Endometrial microvascular endothelial cells (primary cell): Measurements from ENCODE around the gene GALNT16. TPM values are rescaled to one million over a fixed set of nuclear protein-coding genes. Genes with fewer than 3 reads are reported as not detected.
"Not testable (repeated sequence)": the region's sequence is repeated elsewhere in the genome, so short reads cannot be mapped to it uniquely, and the experiment has no call there.

Experiments used
- in situ Hi-C: cut with HindIII; loops from 2 replicates; pipeline ENCODE4 v1.10.0; 2017; ENCODE audit warnings: low sequenced_read_pairs, low pct_unique_long_range_greater_than_20kb; ENCODE audit errors: inconsistent ontology term
- total RNA-seq: library from RNA; depleted of rRNA; stranded (reverse); fragments of >200 nt; gene quantifications from one replicate; pipeline ENCODE4 v1.2.3, GENCODE V29; 2015; ENCODE audit errors: inconsistent ontology term

Gene GALNT16
- total RNA-seq, 1 donor from 2014 or later: 0.09 TPM

DNA sequence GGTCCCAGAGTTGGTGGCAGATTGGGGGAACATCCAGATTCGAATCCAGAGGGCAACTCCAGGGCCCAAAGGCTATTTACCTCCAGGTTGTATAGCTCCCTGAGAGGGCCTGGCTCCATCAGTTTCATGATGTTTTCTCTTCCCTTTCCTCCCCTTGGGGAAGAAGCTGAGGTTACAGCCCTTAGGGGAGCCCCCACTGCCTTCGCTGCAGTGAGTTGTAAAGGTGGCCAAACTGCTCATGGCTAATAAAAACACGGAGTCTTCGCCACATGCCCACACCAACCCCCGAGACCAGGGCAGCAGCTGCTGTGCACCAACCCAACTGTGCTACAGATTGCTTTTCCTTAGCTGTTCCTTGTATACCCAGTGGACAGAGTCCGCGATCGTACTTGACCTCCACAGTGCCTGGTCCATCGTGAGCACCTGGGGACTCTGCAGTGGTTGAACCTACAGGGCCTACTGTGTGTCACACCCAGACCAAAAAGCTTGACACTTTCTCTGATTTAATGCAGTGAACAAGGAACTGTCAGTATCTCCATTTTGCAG is 20.9 kb downstream of the GALNT16 start:
- in situ Hi-C loops: no loop called here

DNA sequence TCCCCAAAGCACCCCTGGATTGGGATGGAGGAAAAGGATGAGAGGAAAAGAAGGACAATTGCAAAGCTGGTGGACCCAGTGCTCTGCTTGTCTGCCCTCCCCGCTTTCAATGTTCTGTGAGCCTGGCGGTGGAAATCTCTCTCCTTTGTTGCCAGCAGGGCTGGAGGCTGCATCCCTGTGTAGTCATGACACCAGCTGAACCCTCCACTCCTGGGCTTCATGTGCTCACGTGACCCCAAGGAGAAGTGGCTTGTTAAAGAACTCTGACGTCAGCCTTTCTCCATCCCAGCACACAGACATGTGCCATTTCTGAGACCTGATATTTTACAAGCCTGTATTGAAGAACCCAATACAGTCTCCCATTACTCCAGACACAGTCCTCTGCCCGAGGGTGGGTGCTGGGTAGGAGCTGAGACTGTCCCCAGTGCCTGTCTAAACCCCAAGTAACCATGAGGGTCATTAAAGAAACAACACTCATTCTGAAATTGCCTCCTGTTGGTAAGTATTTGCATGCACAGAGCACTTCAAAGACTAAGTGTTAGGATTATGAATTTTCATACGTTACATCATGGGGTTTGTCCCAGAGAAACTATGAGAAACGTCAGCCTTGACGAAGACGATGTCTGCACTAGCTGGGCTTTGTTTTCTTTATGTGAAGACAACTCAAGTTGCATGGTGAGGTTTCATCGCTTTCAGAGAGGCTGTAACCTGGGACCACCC is 21.7 kb downstream of the GALNT16 start:
- in situ Hi-C loops: no loop called here

DNA sequence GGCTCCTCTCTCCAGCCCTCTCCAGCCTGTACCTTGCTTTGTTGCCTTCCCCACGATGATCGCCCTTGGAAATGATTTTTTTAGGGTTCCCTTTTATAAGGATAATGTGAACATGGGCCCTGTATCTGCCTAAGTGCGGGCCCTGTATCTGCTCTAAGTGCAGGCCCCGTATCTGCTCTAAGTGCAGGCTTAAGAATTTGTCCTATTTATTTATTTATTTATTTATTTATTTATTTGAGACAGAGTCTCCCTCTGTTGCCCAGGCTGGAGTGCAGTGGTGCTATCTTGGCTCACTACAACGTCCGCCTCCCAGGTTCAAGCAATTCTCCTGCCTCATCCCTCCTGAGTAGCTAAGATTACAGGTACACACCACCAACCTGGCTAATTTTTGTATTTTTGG is 22.5 kb downstream of the GALNT16 start:
- in situ Hi-C loops: no loop called here

DNA sequence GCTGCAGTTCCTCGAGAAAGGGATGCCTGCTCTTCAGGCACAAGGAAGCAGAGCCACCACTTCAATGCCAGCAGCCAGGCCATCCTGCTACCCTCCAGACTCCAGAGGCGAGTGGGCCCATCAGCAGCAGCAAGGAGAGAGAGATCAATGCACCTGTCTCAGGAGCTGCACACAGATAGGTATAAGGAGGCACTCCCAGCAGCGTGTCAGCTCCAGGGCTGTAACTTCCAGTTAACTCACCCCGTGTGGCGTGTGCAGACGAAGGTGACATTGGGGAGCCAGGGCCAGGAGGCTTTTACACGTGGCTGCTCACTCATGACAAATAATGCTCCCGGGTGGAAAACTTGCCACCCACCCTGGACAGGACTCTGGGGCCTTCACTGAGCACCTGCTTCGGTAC is 24.2 kb downstream of the GALNT16 start:
- in situ Hi-C loops: no loop called here

DNA sequence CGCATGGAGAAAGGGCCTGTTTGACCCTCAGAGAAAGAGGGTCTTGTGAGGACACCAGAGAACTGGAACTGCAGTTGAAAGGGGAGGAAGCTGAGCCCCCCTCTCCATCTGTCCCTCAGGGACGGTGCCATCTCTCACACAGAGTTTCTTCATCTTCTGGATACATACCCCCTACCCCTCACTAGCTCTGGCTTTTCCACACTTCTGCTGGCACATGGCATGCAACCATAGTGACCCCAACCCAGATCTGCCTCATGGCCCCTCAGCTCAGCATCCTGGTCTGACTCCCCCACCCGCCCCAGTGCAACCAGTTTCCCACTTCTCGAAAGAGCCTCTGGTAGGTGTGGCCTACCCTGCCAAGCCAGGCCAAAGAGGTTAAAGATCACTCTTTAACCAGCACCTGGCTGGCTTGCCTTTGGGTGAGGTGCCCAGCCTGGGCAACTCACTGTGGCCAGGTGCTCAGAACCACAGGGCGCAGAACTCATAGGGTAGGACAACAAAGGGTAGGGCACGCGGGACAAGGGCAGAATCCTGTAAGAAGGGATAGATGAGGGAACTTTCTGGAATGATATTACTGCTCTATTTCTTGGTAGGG is 25.8 kb downstream of the GALNT16 start:
- in situ Hi-C loops: no loop called here

DNA sequence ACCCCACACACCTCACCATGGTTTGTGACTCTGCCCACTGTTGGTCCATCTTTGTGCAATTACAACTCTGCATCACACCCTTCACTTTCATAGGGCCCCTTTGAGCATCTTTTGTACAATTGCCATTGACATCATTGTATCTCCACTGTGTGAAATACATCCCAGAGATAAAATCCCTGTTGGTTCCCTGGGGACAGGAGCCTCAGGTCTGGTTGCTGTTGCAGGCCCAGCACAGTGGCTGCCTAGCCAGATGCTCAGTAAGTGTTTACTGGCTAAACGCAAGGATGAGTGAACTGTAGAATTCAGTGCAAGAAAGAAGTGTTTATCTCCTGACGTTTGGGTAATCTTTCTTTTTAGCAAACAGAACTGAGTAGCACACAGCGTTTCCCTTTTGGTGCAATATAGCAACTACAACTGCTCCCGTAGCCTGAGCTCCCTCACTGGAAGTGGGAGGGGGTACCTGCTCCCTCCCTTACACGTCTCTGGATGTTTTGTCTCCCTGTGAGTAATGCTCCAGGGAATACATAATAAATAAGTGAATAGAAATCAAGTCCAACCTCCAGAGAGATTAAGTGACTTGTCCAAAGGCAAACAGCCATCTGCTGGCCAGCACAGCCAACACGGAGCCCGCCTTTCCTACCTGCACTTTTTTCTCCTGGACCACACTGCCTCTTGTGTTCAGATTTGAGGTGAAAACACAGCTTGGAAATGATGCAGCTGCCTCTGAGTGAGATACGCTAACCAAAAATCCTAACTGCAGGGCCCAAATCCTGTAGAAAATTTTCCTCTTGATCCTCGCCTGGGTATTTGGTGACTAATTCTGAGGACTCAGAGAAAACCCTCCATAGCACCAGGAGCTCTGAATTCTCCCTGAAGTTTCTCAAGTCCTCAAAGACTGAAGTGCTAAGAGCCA is 27.4 kb downstream of the GALNT16 start:
- in situ Hi-C loops: no loop called here

DNA sequence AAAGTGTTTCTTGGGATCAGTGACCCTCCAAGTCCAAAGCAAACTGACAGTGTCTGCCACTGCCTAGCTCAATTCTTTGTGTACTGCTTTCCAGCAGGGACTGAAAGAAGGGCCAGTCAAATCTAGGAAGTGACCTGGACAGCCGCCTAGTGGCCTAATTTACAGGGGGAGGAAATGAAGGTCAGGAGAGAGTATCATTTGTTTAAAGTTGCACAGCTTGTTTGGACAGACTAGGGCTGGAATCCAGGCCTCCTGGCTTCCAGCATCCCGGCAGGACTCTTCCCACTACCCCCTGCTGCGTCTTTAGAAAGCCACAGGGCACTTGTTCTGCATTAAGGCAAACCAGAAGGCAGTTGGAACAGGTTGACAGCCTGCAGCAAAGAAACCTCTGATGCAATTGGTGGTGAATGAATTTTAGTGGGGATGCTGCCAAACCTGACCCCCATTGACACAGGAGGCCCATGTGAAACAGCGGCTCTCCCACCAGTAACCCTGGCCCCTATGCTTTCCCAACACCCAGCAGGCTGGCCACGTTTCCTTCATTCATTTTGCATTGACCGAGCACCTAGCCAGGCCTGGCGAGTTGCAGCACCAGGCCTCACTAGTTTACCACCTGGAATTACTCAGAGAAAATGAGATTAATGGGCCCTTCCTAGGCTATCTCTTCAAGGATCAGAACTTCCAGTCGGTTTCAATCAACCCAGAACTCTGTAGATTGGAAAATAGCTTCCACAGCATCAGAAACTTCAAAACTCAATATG is 28.2 kb downstream of the GALNT16 start:
- in situ Hi-C loops: no loop called here

DNA sequence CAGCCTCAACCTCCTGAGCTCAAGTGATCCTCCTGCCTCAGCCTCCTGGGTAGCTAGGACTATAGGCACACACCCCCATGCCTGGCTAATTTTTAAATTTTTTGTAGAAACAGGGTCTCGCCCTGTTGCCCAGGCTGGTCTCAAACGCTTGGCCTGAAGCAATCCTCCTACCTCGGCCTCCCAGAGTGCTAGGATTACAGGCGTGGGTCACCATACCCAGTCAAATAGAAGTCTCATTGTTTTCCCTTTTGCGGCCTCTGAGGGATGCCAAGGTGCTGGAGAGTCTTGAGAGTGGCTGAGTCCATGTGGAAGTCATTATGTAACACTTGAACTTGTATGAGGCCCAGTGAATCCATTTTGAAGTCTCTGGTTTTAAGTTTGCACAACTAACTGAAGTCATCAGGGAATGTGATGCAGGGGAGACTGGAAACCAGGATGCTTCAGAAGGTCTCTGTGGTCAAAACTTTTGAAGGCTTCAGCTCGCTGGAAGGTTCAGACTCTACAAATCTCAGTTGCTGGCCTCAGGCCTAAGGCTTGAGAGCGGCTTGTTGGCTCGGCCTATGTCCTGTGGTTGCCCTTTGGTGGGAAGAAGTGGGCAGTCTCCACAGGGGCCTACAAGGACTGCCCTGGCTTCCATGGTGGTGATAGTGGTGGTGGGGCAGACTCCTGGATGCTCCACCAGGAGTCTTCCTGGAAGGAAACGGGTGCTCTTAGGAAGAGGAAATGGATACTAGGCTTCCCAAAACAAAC is 29.2 kb downstream of the GALNT16 start:
- in situ Hi-C loops: no loop called here

DNA sequence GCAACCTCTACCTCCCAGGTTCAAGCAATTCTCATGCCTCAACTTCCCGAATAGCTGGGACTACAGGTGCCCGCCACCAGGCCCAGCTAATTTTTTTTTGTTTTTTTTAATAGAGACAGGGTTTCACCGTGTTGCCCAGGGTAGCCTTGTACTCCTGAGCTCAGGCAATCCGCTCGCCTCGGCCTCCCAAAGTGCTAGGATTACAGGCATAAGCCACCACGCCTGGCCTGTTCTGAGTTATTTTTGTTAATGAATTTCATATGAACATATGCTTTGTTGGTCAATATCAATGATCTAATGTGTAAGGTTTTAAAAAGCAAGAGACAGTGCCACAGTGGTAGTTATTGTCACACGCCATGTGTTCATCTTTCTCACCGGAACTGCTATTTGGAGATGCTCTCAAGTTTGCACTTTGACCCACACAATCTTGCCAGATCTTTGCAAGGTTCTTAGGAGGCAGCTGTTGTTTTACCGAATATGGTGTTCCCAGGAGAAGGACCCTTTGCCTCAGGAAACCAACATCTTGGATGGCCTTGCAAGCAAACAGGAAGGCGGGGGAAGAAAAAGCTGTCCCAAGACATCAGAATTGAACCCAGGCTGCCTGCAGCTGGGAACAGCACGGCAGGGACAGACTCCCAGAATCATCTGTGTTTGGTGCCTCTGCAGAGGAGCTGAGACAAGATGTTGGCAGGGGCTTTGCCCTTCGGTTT is 30.0 kb downstream of the GALNT16 start:
- in situ Hi-C loops: no loop called here

DNA sequence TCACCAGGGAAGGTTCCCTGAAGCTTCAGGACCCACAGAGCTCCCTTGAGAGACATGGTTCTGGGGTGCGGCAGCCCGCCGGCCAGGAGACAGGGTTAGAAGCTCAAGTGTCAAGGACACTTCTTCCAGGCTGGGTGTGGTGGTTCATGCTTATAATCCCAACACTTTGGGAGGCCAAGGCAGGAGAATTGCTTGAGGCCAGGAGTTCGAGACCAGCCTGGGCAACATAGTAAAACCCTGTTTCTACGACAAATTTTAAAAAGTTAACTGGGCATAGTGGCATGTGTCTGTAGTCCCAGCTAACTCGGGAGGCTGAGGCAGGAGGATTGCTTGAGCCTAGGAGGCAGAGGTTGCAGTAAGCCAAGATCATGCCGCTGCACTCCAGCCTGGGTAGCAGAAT is 30.9 kb downstream of the GALNT16 start:
- in situ Hi-C loops: not testable (repeated sequence)

DNA sequence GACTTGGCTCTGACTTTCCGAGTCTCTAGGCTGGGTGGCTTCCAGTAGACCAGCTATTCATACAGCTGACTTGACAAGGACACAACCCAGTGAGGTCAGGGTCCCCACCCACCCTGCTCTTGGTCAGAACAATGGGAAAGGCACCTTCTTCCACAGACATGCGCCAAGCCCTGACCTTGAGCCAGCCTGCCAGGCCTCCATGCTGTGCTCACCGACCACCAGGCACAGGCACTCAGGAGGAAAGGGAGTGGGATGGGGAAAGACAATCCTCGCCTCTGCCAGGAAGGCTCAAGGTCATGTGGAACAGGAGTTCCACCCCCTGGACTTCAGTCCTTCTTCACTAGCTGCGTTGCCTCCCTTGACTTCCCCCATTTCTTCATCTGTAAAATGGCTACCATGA is 31.4 kb downstream of the GALNT16 start:
- in situ Hi-C loops: no loop called here

DNA sequence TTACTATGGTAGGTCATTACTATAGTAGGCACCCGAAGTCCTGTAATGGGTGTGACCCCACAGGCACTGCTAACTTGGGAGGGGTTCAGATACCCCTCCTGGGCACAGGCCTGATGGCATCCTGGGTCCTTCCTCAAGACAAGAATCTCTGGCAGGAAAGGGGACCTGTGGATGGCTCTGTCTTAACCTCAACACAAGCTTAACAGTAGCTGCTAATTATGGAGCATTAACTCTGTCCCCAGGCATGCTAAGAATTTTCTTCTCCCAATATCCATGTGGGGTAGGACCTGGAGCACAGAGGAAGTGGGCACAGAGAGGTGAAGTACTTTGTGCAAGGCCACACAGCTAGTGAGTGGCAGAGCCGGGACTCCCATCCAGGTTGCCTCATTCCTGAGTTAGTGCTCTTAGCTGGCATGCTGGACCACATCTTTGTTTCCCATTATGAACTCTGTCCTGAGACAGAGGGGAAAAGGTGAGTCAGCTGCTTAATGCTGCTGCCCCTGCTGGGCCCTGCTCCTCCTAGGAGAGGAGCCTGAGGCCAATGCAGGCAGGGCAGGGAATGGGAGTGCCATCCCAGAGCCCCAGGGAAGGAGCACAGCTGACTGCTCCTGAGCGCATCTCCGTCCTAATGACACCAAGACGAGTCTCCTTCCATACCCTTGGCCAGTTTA is 32.1 kb downstream of the GALNT16 start:
- in situ Hi-C loops: no loop called here

DNA sequence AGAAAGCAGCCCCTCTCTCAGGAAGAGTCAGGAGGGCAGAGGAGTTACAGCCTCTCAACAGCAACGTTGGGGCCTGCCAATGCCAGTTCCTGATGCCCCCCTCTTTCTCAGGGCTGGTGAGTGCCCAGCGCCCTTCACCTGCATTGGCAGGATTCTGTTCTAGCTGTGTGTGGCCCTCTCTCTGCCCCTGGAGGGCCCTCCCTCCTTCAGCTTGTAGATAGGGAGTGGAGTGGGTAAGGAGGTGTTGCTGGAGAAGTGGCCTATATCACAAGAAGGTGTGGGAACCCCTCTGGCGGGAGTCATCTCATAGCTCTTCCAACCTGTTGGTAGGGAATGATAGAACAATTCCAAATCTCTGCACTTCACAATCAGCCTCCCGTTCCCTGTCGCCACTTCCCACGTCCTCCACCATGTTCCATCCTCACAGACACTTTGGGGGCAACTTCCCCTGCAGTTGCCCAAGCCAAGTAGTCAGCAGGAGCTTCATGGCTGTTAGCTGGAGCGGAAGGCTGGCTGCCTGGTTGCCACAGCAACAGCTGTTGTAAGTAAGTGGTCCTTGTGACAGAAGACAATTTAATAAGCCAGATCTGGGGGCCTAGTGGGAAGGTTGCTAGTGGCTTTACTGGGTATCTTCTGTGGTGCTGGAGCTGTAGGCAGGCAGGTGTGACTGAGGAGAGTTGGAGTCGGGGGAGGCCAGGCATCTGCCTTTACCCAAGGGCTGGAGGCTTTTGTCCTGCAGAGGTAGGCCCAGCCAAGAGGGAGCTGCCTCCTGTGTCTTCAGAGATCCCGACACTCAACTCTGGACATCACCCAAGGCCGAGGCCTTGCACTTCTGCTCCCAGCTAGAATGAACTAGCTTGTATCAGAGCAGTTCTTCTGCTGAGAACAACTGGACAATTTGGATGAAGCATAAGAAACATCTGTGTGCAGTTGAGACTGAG is 38.4 kb downstream of the GALNT16 start:
- in situ Hi-C loops: no loop called here

DNA sequence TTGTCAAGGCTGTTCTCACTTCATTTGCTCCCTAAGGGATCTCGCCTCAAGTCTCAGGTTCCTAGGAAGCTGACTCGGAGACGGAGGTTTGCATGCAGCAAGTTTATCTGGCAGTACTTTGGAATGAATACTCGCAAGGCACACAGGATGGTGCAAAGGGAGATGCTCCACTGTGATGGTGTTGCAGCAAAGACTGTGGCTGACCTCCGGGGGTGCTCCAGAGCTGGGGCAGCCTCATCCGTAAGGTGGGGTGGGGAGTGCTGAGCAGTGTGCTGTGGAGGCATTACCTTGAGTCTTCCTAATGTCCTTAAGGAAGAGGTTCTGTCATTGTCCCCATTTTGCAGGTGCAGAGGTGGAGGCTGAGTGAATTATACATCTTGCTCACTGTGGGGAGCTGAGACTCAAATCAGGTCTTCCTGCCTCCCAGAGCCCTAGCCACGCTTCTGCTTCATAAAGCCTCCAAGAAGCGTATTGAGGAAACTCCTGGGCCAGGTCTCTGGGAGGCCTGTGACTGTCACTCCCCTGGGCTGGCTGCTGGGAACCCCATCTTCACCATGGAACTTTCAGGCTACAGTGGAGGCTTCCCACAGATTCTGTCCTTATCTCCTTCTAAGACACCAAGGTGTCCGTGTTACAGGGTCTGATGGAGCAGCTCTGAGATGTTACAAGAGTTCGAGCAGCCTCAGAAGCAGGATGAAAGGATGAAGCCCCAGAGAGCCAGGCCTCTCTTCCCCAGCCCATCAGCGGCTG is 39.5 kb downstream of the GALNT16 start:
- in situ Hi-C loops: no loop called here

DNA sequence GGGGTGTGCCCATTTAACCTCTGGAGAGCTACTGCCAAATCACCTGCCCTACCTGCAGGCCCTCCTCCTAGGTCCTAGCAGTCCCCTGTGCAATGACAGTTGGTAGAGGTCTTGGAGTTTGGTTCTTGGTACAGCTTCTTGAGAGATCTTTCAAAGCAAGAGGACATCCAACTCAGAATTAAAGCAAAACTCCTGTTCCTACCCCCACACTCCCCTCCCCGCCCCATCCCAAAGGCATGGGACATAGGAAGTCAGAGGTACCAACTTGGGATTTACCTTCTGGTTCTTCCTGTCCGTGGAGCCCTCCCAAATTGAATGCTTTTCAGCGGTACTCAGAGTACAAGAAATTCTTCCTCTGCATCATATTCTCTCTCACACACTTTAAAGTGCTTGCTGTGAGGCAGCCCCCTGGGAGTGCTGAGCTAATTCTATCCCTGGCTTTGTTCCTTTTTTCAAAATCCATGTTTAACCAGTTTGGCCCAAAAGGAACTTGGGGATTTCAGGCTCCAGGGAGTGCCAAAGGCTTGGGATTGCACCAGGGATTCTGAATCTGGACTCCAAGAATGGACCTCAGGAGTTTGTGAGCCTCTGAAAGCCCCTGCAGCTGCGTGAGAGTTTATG is 40.8 kb downstream of the GALNT16 start:
- in situ Hi-C loops: no loop called here
